ENCODE results near the gene NAAA.

DNA sequence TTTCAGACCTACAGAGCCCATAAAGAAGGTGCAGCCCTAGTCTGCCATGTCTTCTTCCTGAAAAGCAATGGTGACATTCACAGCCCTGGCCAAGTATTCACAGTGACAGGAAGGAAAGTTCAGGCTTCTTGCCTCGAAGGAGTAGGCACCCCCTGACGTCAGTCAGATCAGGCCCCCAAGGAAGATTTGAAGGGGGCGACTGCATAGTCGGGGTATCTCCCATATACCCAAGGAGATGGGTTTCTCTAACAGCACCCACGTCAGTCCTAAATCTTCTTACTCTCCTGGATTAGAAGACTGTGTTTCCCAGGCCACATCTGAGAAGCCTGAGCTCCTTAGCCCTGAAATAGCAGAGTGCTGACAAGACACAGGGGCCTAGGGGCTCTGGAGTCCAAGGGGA, 38.5 kb downstream of the NAAA start, which contains the start of gene PPEF2:
- TF ChIP-seq, protein P1, sequence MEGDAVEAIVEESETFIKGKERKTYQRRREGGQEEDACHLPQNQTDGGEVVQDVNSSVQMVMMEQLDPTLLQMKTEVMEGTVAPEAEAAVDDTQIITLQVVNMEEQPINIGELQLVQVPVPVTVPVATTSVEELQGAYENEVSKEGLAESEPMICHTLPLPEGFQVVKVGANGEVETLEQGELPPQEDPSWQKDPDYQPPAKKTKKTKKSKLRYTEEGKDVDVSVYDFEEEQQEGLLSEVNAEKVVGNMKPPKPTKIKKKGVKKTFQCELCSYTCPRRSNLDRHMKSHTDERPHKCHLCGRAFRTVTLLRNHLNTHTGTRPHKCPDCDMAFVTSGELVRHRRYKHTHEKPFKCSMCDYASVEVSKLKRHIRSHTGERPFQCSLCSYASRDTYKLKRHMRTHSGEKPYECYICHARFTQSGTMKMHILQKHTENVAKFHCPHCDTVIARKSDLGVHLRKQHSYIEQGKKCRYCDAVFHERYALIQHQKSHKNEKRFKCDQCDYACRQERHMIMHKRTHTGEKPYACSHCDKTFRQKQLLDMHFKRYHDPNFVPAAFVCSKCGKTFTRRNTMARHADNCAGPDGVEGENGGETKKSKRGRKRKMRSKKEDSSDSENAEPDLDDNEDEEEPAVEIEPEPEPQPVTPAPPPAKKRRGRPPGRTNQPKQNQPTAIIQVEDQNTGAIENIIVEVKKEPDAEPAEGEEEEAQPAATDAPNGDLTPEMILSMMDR (IDR thresholded peaks at IDR 0.05; ENCODE audit: borderline replicate concordance, extremely low read depth, low read length, poor library complexity, severe bottlenecking), result no peak
- TF ChIP-seq EZH2 (IDR thresholded peaks at IDR 0.05; ENCODE audit: borderline replicate concordance, low read depth, low read length, severe bottlenecking), result no peak
